ENCODE data around the gene FYN.

Gene FYN

GRCh38 chr6:111800821-111801220 is 72.4 kb downstream of the FYN start:
- TF ChIP-seq, protein P1, sequence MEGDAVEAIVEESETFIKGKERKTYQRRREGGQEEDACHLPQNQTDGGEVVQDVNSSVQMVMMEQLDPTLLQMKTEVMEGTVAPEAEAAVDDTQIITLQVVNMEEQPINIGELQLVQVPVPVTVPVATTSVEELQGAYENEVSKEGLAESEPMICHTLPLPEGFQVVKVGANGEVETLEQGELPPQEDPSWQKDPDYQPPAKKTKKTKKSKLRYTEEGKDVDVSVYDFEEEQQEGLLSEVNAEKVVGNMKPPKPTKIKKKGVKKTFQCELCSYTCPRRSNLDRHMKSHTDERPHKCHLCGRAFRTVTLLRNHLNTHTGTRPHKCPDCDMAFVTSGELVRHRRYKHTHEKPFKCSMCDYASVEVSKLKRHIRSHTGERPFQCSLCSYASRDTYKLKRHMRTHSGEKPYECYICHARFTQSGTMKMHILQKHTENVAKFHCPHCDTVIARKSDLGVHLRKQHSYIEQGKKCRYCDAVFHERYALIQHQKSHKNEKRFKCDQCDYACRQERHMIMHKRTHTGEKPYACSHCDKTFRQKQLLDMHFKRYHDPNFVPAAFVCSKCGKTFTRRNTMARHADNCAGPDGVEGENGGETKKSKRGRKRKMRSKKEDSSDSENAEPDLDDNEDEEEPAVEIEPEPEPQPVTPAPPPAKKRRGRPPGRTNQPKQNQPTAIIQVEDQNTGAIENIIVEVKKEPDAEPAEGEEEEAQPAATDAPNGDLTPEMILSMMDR (IDR thresholded peaks at IDR 0.05): no peak

- TF ChIP-seq, protein P1 (IDR thresholded peaks at IDR 0.05): no peak
Measured at GRCh38 chr6:111800259-111800765, 72.9 kb downstream of the FYN start.

DNA sequence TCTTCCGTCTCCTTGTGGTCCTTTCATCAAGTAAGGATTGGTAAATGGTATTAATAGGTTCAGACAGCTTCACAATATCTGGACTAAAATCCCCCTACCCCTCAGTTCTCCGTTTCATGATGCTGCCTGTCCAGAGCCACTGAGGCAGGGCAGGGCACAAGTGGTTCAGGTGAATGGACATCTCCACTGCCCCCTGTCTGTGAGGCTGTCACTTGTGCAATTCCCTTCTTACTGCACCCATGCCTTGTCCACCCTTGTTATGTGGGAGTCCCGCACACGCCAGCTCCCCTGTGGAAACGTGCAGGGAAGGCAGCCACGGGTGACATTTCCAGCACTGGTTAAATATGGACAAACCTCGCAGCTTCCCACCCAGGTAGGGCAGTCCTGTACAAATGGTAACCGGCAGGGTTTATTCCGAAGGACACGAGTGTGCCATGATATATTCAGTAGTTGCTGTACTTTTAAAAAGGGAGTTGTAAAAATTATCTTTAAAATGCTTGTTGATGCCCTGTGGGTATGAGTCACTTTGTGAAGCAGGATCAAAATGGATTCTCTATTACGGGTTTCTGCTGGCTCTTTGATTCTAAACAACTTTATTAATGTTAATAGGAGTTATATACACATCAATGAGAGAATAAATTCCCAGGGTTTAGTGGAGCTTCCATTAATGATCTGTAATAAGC is 73.5 kb downstream of the FYN start:
- TF ChIP-seq, protein P1 (IDR thresholded peaks at IDR 0.05): peak; percentile 11; the same call in 1 of the 2 replicates

DNA sequence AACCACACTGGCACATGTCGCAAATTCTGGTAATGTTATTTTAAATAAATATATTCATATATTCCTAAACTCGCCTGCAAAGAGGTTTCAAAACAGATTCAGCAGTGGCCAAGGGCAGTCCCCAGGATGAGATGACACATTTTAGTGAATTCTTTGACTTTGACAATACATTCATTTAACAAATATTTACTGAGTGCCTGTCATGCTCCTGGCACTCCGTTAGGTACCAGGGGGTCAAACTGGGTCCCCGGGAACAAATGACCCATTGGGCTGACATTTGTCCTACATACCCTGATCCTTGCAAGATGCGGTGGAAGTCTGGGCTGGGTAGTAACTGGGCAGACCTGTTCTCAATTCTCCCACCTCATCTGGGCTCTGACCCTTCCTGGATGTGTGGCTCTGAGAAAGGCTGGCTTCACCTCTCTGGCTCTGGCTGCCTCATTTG is 74.9 kb downstream of the FYN start:
- TF ChIP-seq, protein P1 (IDR thresholded peaks at IDR 0.05): no peak

GRCh38 chr6:111796310-111796918 is 76.8 kb downstream of the FYN start:
- TF ChIP-seq, protein P1 (IDR thresholded peaks at IDR 0.05): no peak

GRCh38 chr6:111795558-111795957 is 77.7 kb downstream of the FYN start:
- TF ChIP-seq, protein P1 (IDR thresholded peaks at IDR 0.05): no peak

GRCh38 chr6:111794727-111795452 is 78.4 kb downstream of the FYN start:
- TF ChIP-seq, protein P1 (IDR thresholded peaks at IDR 0.05): no peak

Data from LNCAP (cell line).